Measurements from ENCODE around the gene EXT2.
A peak's percentile ranks its signal among the peaks of the same experiment; 100 is the strongest.

EXT2 gene

GRCh38 chr11:44270403-44271273, 175.2 kb downstream of the EXT2 start:
- peak; percentile 38 for DNase-seq (ENCODE audit: low read depth)
- Histone ChIP-seq H3K9me3 (ENCODE audit: control insufficient read depth, low read length) (no peaks in the 10 kb centered on the region), H3K27me3 (replicated peaks; ENCODE audit: control insufficient read depth, insufficient read depth, low read length) (peaks cover 6% of the 10 kb centered on the region)

DNA sequence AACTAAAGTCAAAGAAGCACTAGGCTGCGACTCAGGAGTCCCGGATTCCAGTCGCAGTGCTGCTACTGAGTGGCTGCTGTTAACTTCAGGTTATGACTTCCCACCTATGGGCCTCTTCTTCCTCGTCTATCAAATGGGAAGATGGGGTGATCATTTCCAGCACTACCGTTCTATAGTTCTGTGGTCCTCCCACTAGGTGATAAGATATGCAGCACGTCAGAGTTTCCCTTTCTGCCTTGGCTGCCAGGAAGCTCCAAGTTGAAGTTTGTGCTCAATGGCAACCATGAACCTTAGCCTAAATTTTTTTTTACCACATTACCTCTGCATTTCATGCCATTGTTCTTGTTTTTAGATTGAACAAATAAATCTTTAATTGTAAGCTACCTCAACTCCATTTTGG, 175.8 kb downstream of the EXT2 start:
- H3K4me1 ChIP-seq (ENCODE audit: control insufficient read depth, insufficient read depth, low read length), result no peaks in the 10 kb centered on the region
- H3K36me3 ChIP-seq (ENCODE audit: control insufficient read depth, insufficient read depth, low read length, severe bottlenecking), result no peaks in the 10 kb centered on the region
- H3K27me3 ChIP-seq (replicated peaks; ENCODE audit: control insufficient read depth, insufficient read depth, low read length), result peaks cover 12% of the 10 kb centered on the region
- no peak for DNase-seq (ENCODE audit: low read depth)
- no peak overlapping the region for H3K9ac ChIP-seq (ENCODE audit: low read length)
- H3K9me3 ChIP-seq (ENCODE audit: control insufficient read depth, low read length), result no peaks in the 10 kb centered on the region
- H3K4me3 ChIP-seq (ENCODE audit: low read length), result no peak overlapping the region

More at GRCh38 chr11:44270403-44271273, 175.2 kb downstream of the EXT2 start:
- no peak overlapping the region for H3K9ac ChIP-seq (ENCODE audit: low read length)
- H3K36me3 ChIP-seq (ENCODE audit: control insufficient read depth, insufficient read depth, low read length, severe bottlenecking), result no peaks in the 10 kb centered on the region
- no peaks in the 10 kb centered on the region for H3K4me1 ChIP-seq (ENCODE audit: control insufficient read depth, insufficient read depth, low read length)
- H3K4me3 ChIP-seq (ENCODE audit: low read length), result no peak overlapping the region

DNA sequence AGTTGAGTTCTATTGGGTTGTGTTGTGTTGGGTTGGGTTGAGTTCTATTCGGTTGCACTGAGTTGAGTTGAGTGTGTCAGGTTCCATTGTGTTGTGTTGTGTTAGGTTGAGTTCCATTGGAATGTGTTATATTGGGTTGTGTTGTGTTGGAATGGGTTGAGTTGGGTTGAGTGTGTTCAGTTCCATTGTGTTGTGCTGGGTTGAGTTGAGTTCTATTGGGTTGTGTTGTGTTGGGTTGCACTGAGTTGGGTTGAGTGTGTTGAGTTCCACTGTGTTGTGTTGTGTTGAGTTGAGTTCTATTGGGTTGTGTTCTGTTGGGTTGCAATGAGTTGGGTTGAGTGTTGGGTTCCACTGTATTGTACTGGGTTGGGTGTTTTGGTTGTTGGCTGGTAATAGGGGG, 178.9 kb downstream of the EXT2 start:
- H3K9ac ChIP-seq (ENCODE audit: low read length), result no peak overlapping the region
- H3K27me3 ChIP-seq (replicated peaks; ENCODE audit: control insufficient read depth, insufficient read depth, low read length), result peaks cover 35% of the 10 kb centered on the region
- no peak for DNase-seq (ENCODE audit: low read depth)
- no peaks in the 10 kb centered on the region for H3K36me3 ChIP-seq (ENCODE audit: control insufficient read depth, insufficient read depth, low read length, severe bottlenecking)
- H3K9me3 ChIP-seq (ENCODE audit: control insufficient read depth, low read length), result no peaks in the 10 kb centered on the region
- H3K4me1 ChIP-seq (ENCODE audit: control insufficient read depth, insufficient read depth, low read length), result no peaks in the 10 kb centered on the region
- no peak overlapping the region for H3K4me3 ChIP-seq (ENCODE audit: low read length)

GRCh38 chr11:44275241-44275640, 179.8 kb downstream of the EXT2 start:
- Histone ChIP-seq H3K9ac (ENCODE audit: low read length) (no peak overlapping the region), H3K27me3 (replicated peaks; ENCODE audit: control insufficient read depth, insufficient read depth, low read length) (peaks cover 43% of the 10 kb centered on the region), H3K9me3 (ENCODE audit: control insufficient read depth, low read length) (no peaks in the 10 kb centered on the region), H3K36me3 (ENCODE audit: control insufficient read depth, insufficient read depth, low read length, severe bottlenecking) (no peaks in the 10 kb centered on the region), H3K4me3 (ENCODE audit: low read length) (no peak overlapping the region), H3K4me1 (ENCODE audit: control insufficient read depth, insufficient read depth, low read length) (no peaks in the 10 kb centered on the region)
- no peak for DNase-seq (ENCODE audit: low read depth)

- no peak for DNase-seq (ENCODE audit: low read depth)
- Histone ChIP-seq H3K4me3 (ENCODE audit: low read length) (no peak overlapping the region), H3K36me3 (ENCODE audit: control insufficient read depth, insufficient read depth, low read length, severe bottlenecking) (no peaks in the 10 kb centered on the region), H3K4me1 (ENCODE audit: control insufficient read depth, insufficient read depth, low read length) (no peaks in the 10 kb centered on the region), H3K9me3 (ENCODE audit: control insufficient read depth, low read length) (no peaks in the 10 kb centered on the region), H3K9ac (ENCODE audit: low read length) (no peak overlapping the region), H3K27me3 (replicated peaks; ENCODE audit: control insufficient read depth, insufficient read depth, low read length) (peaks cover 41% of the 10 kb centered on the region)
These were observed 180.6 kb downstream of the EXT2 start for GRCh38 chr11:44275961-44276550.

DNA sequence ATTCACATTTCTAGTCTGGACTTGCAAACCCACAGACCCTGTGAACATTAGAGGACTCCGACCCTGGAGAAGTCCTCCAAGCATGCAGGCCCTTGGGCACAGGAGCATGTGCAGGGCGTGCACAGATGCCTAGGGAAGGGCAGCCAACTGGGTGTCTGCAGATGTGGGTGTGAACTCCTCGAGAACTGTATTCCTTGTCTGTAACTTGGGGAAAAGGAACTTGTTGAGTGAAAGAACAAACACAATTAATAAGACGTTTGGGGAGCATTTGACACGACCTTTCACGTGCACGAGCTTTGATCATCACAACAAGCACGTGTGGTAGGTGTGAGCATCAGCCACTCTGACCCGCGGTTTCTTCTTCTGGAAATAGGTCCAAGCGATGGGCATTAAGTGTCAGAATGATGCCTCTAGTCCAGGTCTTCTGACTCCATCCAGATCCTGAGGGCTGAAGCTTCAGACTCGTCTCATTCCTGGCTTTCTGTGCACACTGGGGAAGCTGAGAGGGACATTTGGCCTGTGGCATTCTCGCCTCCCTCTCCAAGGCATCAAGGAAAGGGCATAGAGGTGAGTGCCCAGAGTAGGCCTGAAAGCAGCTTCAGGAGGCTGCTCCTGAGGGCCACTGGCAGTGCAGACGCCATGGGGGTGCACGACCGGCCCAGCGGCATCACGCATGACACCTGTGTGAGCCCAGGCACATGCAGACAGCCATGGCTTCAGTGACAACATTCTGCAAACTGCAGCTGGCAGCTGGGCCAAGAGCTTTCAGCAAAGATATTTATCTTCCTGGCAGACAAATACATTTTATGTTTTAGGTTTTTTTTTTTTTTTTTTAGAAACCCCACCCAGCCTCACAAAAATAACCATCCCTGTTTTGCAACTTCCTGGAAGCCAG, 182.0 kb downstream of the EXT2 start:
- peaks cover 41% of the 10 kb centered on the region for H3K27me3 ChIP-seq (replicated peaks; ENCODE audit: control insufficient read depth, insufficient read depth, low read length)
- DNase-seq (ENCODE audit: low read depth), result peak; percentile 37
- H3K36me3 ChIP-seq (ENCODE audit: control insufficient read depth, insufficient read depth, low read length, severe bottlenecking), result no peaks in the 10 kb centered on the region
- H3K9ac ChIP-seq (ENCODE audit: low read length), result no peak overlapping the region
- no peaks in the 10 kb centered on the region for H3K9me3 ChIP-seq (ENCODE audit: control insufficient read depth, low read length)
- no peaks in the 10 kb centered on the region for H3K4me1 ChIP-seq (ENCODE audit: control insufficient read depth, insufficient read depth, low read length)
- no peak overlapping the region for H3K4me3 ChIP-seq (ENCODE audit: low read length)

- H3K9ac ChIP-seq (ENCODE audit: low read length), result no peak overlapping the region
- H3K9me3 ChIP-seq (ENCODE audit: control insufficient read depth, low read length), result no peaks in the 10 kb centered on the region
- H3K27me3 ChIP-seq (replicated peaks; ENCODE audit: control insufficient read depth, insufficient read depth, low read length), result peaks cover 45% of the 10 kb centered on the region
- no peaks in the 10 kb centered on the region for H3K36me3 ChIP-seq (ENCODE audit: control insufficient read depth, insufficient read depth, low read length, severe bottlenecking)
- no peak overlapping the region for H3K4me3 ChIP-seq (ENCODE audit: low read length)
- no peaks in the 10 kb centered on the region for H3K4me1 ChIP-seq (ENCODE audit: control insufficient read depth, insufficient read depth, low read length)
- DNase-seq (ENCODE audit: low read depth), result no peak
These were observed 184.0 kb downstream of the EXT2 start for GRCh38 chr11:44279483-44279882.

GRCh38 chr11:44280257-44280656, 184.8 kb downstream of the EXT2 start:
- Histone ChIP-seq H3K27me3 (replicated peaks; ENCODE audit: control insufficient read depth, insufficient read depth, low read length) (peaks cover 45% of the 10 kb centered on the region), H3K4me1 (ENCODE audit: control insufficient read depth, insufficient read depth, low read length) (no peaks in the 10 kb centered on the region), H3K4me3 (ENCODE audit: low read length) (no peak overlapping the region), H3K9me3 (ENCODE audit: control insufficient read depth, low read length) (no peaks in the 10 kb centered on the region), H3K9ac (ENCODE audit: low read length) (no peak overlapping the region), H3K36me3 (ENCODE audit: control insufficient read depth, insufficient read depth, low read length, severe bottlenecking) (no peaks in the 10 kb centered on the region)
- DNase-seq (ENCODE audit: low read depth), result no peak

GRCh38 chr11:44281151-44281550, 185.7 kb downstream of the EXT2 start:
- Histone ChIP-seq H3K4me3 (ENCODE audit: low read length) (no peak overlapping the region), H3K4me1 (ENCODE audit: control insufficient read depth, insufficient read depth, low read length) (no peaks in the 10 kb centered on the region), H3K9me3 (ENCODE audit: control insufficient read depth, low read length) (no peaks in the 10 kb centered on the region), H3K36me3 (ENCODE audit: control insufficient read depth, insufficient read depth, low read length, severe bottlenecking) (no peaks in the 10 kb centered on the region), H3K9ac (ENCODE audit: low read length) (no peak overlapping the region), H3K27me3 (replicated peaks; ENCODE audit: control insufficient read depth, insufficient read depth, low read length) (peaks cover 39% of the 10 kb centered on the region)
- no peak for DNase-seq (ENCODE audit: low read depth)

GRCh38 chr11:44282620-44283019, 187.1 kb downstream of the EXT2 start:
- Histone ChIP-seq H3K36me3 (ENCODE audit: control insufficient read depth, insufficient read depth, low read length, severe bottlenecking) (no peaks in the 10 kb centered on the region), H3K27me3 (replicated peaks; ENCODE audit: control insufficient read depth, insufficient read depth, low read length) (peaks cover 24% of the 10 kb centered on the region), H3K4me3 (ENCODE audit: low read length) (no peak overlapping the region), H3K9me3 (ENCODE audit: control insufficient read depth, low read length) (no peaks in the 10 kb centered on the region), H3K4me1 (ENCODE audit: control insufficient read depth, insufficient read depth, low read length) (no peaks in the 10 kb centered on the region), H3K9ac (ENCODE audit: low read length) (no peak overlapping the region)
- no peak for DNase-seq (ENCODE audit: low read depth)

DNA sequence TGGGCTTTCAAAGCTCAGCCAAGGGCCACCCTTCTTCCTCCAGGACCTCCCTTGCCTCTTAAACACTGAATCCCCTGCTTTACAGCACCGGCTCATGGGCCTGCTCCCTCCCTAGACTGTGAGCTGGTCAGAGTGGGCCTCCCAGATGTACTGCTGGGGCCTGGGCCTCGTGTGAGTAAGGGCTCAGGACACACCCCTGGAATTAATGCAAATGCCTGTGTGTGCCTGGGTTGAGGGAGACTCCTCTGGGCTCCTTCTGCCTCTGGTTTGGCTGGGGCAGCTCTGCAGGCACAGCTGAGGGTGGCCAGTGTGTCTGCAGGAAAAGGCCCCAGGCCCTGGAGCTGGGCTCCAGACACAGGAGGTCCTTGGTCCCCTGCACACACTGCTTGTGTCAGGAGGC, 190.3 kb downstream of the EXT2 start:
- DNase-seq (ENCODE audit: low read depth), result peak; percentile 72
- H3K36me3 ChIP-seq (ENCODE audit: control insufficient read depth, insufficient read depth, low read length, severe bottlenecking), result no peaks in the 10 kb centered on the region

More for the DNA sequence above, 190.3 kb downstream of the EXT2 start:
- peaks cover 6% of the 10 kb centered on the region for H3K27me3 ChIP-seq (replicated peaks; ENCODE audit: control insufficient read depth, insufficient read depth, low read length)
- no peak overlapping the region for H3K4me3 ChIP-seq (ENCODE audit: low read length)
- H3K9ac ChIP-seq (ENCODE audit: low read length), result no peak overlapping the region
- no peaks in the 10 kb centered on the region for H3K9me3 ChIP-seq (ENCODE audit: control insufficient read depth, low read length)
- H3K4me1 ChIP-seq (ENCODE audit: control insufficient read depth, insufficient read depth, low read length), result no peaks in the 10 kb centered on the region
